Type B pancreatic cell (in vitro differentiated cells): Measurements from ENCODE around the gene CCDC33. TPM values are rescaled to one million over a fixed set of nuclear protein-coding genes. Genes with fewer than 3 reads are reported as not detected.

Source experiments
- DNase-seq: peaks from one replicate; pipeline ENCODE4 v3.0.0; 2021; ENCODE audit warnings: mixed read lengths; ENCODE audit not compliant: unreplicated experiment; ENCODE audit errors: extremely low spot score
- H3K27ac Mint-ChIP-seq: 2 replicates; pipeline ENCODE4 v1.8.0; 2021; ENCODE audit warnings: mild to moderate bottlenecking, mixed read lengths
- H3K27me3 Mint-ChIP-seq: 2 replicates; pipeline ENCODE4 v1.8.0; 2021; ENCODE audit warnings: mixed read lengths
- H3K36me3 Mint-ChIP-seq: 2 replicates; pipeline ENCODE4 v1.8.0; 2021; ENCODE audit warnings: mixed read lengths
- H3K4me1 Mint-ChIP-seq: one replicate; pipeline ENCODE4 v1.8.0; 2021; ENCODE audit warnings: mixed read lengths; ENCODE audit not compliant: unreplicated experiment
- H3K4me3 Mint-ChIP-seq: 2 replicates; pipeline ENCODE4 v1.8.0; 2021; ENCODE audit warnings: mild to moderate bottlenecking, mixed read lengths
- H3K9me3 Mint-ChIP-seq: 2 replicates; pipeline ENCODE4 v1.8.0; 2021; ENCODE audit warnings: mixed read lengths
- CTCF ChIP-seq: fragments of 200-600 bp; sonication (generic); conservative IDR thresholded peaks from 2 replicates; pipeline ENCODE4 v1.5.0; 2021; ENCODE audit warnings: antibody characterized with exemption, mild to moderate bottlenecking
- total RNA-seq: library from RNA; stranded (reverse); gene quantifications from 2 replicates; pipeline ENCODE4 v1.2.1, GENCODE V29; 2021; ENCODE audit warnings: low replicate concordance

Gene CCDC33
- total RNA-seq, 1 donor from 2014 or later: 5.0 TPM

GRCh38 chr15:74369084-74369745 lies 133.1 kb downstream of the CCDC33 start:
- Mint-ChIP-seq H3K27me3 (peaks cover 24% of the 10 kb centered on the region), H3K27ac (no peak overlapping the region), H3K36me3 (no peaks in the 10 kb centered on the region), H3K4me3 (no peak overlapping the region), H3K9me3 (no peaks in the 10 kb centered on the region), H3K4me1 (peaks cover 4% of the 10 kb centered on the region)
- no peak for TF ChIP-seq CTCF
- no peak for DNase-seq

- DNase-seq: no peak
- H3K36me3 Mint-ChIP-seq: no peaks in the 10 kb centered on the region
- H3K27ac Mint-ChIP-seq: no peak overlapping the region
- peaks cover 19% of the 10 kb centered on the region for H3K27me3 Mint-ChIP-seq
- TF ChIP-seq CTCF: no peak
- H3K4me3 Mint-ChIP-seq: no peak overlapping the region
- H3K4me1 Mint-ChIP-seq: peaks cover 7% of the 10 kb centered on the region
- no peaks in the 10 kb centered on the region for H3K9me3 Mint-ChIP-seq
Measured at GRCh38 chr15:74369756-74370155, 133.6 kb downstream of the CCDC33 start.

GRCh38 chr15:74370471-74370870 lies 134.3 kb downstream of the CCDC33 start:
- Mint-ChIP-seq H3K27ac (no peak overlapping the region), H3K27me3 (peaks cover 16% of the 10 kb centered on the region), H3K9me3 (no peaks in the 10 kb centered on the region), H3K4me1 (peaks cover 10% of the 10 kb centered on the region), H3K4me3 (no peak overlapping the region), H3K36me3 (no peaks in the 10 kb centered on the region)
- TF ChIP-seq CTCF: no peak
- no peak for DNase-seq

- Mint-ChIP-seq H3K4me1 (peaks cover 9% of the 10 kb centered on the region), H3K36me3 (no peaks in the 10 kb centered on the region), H3K27me3 (peaks cover 14% of the 10 kb centered on the region), H3K4me3 (peak overlapping the region; percentile 87), H3K9me3 (no peaks in the 10 kb centered on the region), H3K27ac (no peak overlapping the region)
- TF ChIP-seq CTCF: no peak
- DNase-seq: no peak
Measured at GRCh38 chr15:74373056-74373650, 137.0 kb downstream of the CCDC33 start.

GRCh38 chr15:74373731-74374647 lies 137.9 kb downstream of the CCDC33 start:
- peak overlapping the region; percentile 87 for H3K4me3 Mint-ChIP-seq
- peaks cover 8% of the 10 kb centered on the region for H3K27me3 Mint-ChIP-seq
- no peaks in the 10 kb centered on the region for H3K9me3 Mint-ChIP-seq
- peaks cover 9% of the 10 kb centered on the region for H3K4me1 Mint-ChIP-seq
- H3K27ac Mint-ChIP-seq: peak overlapping the region; percentile 60
- DNase-seq: peak; percentile 92
- no peaks in the 10 kb centered on the region for H3K36me3 Mint-ChIP-seq
- peak; percentile 95 for TF ChIP-seq CTCF
